Measurements from ENCODE around the gene ZBP1.

The ZBP1 gene

GRCh38 chr20:57657535-57658446 lies 37.6 kb upstream of the ZBP1 start:
- DNase-seq, result peak; percentile 61

GRCh38 chr20:57656821-57657534 lies 36.8 kb upstream of the ZBP1 start:
- DNase-seq, result no peak

GRCh38 chr20:57656252-57656820 lies 36.1 kb upstream of the ZBP1 start:
- DNase-seq, result no peak

- no peak for DNase-seq
Observed at GRCh38 chr20:57655809-57656155, 35.6 kb upstream of the ZBP1 start.

GRCh38 chr20:57654998-57655808 lies 35.0 kb upstream of the ZBP1 start:
- no peak for DNase-seq

- peak; percentile 38 for DNase-seq
Observed at GRCh38 chr20:57654363-57654997, 34.3 kb upstream of the ZBP1 start.

GRCh38 chr20:57653910-57654309 lies 33.7 kb upstream of the ZBP1 start:
- DNase-seq, result no peak

- no peak for DNase-seq
Observed at GRCh38 chr20:57653546-57653900, 33.3 kb upstream of the ZBP1 start.

GRCh38 chr20:57652606-57653545 lies 32.6 kb upstream of the ZBP1 start:
- no peak for DNase-seq

GRCh38 chr20:57651881-57652605 lies 31.8 kb upstream of the ZBP1 start:
- DNase-seq, result no peak

- DNase-seq, result no peak
Observed at GRCh38 chr20:57650756-57651483, 30.7 kb upstream of the ZBP1 start.

GRCh38 chr20:57650266-57650665 lies 30.0 kb upstream of the ZBP1 start:
- DNase-seq, result no peak

GRCh38 chr20:57649617-57650015 lies 29.4 kb upstream of the ZBP1 start:
- no peak for DNase-seq

GRCh38 chr20:57648878-57649616 lies 28.8 kb upstream of the ZBP1 start:
- DNase-seq, result no peak

GRCh38 chr20:57647933-57648785 lies 27.9 kb upstream of the ZBP1 start:
- DNase-seq, result no peak

GRCh38 chr20:57647006-57647932 lies 27.0 kb upstream of the ZBP1 start:
- DNase-seq, result no peak

GRCh38 chr20:57638895-57639236 lies 18.6 kb upstream of the ZBP1 start:
- no peak for DNase-seq
